ENCODE data around the gene GPC6. TPM values are rescaled to one million over a fixed set of nuclear protein-coding genes. Genes with fewer than 3 reads are reported as not detected.

GPC6 gene
- total RNA-seq, 1 experiment from 2014 or later, result 0.22 TPM

DNA sequence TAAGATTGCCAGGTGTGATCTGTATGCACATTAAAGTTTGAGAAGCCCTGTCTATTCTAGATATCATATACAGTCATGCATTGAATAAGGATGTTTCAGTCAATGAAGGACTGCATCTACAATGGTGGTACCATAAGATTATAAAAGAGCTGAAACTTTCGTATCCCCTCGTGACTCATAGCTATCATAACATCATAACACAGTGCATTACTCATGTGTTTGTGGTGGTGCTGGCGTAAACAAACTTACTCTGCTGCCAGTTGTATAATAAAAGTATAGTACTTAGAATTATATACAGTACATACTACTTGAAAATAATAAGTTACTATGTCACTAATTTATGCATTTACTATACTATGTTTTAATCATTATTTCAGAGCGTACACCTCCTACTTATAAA is 489.3 kb downstream of the GPC6 start:
- CTCF ChIA-PET, result no interaction called here
- Histone ChIP-seq H3K9me2 (ENCODE audit: insufficient read depth) (no peaks in the 10 kb centered on the region), H3K27ac (ENCODE audit: low read depth, low read length) (no peak overlapping the region), H2AFZ (ENCODE audit: low read depth, low read length, poor library complexity, severe bottlenecking) (no peak overlapping the region), H3K4me2 (ENCODE audit: low read length) (no peak overlapping the region), H3K27me3 (ENCODE audit: insufficient read depth, low read length) (no peaks in the 10 kb centered on the region), H3K4me3 (replicated peaks in 1 of 2; ENCODE audit: low read depth in 1 of 2, low read length in 2 of 2) (no peak overlapping the region), H3K9me3 (ENCODE audit: control insufficient read depth in 1 of 2, insufficient read depth in 1 of 2, low read depth in 1 of 2, low read length in 2 of 2) (peaks cover 3 to 26% of the 10 kb centered on the region in 2 experiments; a peak in 2 of 4 replicates), H4K20me1 (ENCODE audit: insufficient read depth) (no peaks in the 10 kb centered on the region), H3K79me2 (ENCODE audit: insufficient read depth, low read length) (no peaks in the 10 kb centered on the region), H3K36me3 (ENCODE audit: control insufficient read depth in 1 of 2, insufficient read depth in 2 of 2, low read length in 2 of 2) (no peaks in the 10 kb centered on the region), H3K4me1 (ENCODE audit: control insufficient read depth in 1 of 2, insufficient read depth in 2 of 2, low read length in 2 of 2) (no peaks in the 10 kb centered on the region), H3K9ac (ENCODE audit: low read length) (no peak overlapping the region)
- TF ChIP-seq, protein P1, sequence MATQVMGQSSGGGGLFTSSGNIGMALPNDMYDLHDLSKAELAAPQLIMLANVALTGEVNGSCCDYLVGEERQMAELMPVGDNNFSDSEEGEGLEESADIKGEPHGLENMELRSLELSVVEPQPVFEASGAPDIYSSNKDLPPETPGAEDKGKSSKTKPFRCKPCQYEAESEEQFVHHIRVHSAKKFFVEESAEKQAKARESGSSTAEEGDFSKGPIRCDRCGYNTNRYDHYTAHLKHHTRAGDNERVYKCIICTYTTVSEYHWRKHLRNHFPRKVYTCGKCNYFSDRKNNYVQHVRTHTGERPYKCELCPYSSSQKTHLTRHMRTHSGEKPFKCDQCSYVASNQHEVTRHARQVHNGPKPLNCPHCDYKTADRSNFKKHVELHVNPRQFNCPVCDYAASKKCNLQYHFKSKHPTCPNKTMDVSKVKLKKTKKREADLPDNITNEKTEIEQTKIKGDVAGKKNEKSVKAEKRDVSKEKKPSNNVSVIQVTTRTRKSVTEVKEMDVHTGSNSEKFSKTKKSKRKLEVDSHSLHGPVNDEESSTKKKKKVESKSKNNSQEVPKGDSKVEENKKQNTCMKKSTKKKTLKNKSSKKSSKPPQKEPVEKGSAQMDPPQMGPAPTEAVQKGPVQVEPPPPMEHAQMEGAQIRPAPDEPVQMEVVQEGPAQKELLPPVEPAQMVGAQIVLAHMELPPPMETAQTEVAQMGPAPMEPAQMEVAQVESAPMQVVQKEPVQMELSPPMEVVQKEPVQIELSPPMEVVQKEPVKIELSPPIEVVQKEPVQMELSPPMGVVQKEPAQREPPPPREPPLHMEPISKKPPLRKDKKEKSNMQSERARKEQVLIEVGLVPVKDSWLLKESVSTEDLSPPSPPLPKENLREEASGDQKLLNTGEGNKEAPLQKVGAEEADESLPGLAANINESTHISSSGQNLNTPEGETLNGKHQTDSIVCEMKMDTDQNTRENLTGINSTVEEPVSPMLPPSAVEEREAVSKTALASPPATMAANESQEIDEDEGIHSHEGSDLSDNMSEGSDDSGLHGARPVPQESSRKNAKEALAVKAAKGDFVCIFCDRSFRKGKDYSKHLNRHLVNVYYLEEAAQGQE (IDR thresholded peaks at IDR 0.05; ENCODE audit: low read depth), result no peak
- no peak for TF ChIP-seq CEBPB (IDR thresholded peaks at IDR 0.05; ENCODE audit: low read depth)
- no peak for TF ChIP-seq ELF1 (IDR thresholded peaks at IDR 0.05; ENCODE audit: borderline replicate concordance, low read depth)
- TF ChIP-seq POLR2A (IDR thresholded peaks at IDR 0.05; ENCODE audit: borderline replicate concordance, extremely low read depth, insufficient read depth, insufficient read length), result no peak
- TF ChIP-seq, protein P2, sequence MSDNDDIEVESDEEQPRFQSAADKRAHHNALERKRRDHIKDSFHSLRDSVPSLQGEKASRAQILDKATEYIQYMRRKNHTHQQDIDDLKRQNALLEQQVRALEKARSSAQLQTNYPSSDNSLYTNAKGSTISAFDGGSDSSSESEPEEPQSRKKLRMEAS (IDR thresholded peaks at IDR 0.05), result no peak
- TF ChIP-seq EGR1 (IDR thresholded peaks at IDR 0.05; ENCODE audit: low read depth), result no peak
- TF ChIP-seq FOSL1 (IDR thresholded peaks at IDR 0.05; ENCODE audit: low read depth), result no peak
- TF ChIP-seq, protein P3, sequence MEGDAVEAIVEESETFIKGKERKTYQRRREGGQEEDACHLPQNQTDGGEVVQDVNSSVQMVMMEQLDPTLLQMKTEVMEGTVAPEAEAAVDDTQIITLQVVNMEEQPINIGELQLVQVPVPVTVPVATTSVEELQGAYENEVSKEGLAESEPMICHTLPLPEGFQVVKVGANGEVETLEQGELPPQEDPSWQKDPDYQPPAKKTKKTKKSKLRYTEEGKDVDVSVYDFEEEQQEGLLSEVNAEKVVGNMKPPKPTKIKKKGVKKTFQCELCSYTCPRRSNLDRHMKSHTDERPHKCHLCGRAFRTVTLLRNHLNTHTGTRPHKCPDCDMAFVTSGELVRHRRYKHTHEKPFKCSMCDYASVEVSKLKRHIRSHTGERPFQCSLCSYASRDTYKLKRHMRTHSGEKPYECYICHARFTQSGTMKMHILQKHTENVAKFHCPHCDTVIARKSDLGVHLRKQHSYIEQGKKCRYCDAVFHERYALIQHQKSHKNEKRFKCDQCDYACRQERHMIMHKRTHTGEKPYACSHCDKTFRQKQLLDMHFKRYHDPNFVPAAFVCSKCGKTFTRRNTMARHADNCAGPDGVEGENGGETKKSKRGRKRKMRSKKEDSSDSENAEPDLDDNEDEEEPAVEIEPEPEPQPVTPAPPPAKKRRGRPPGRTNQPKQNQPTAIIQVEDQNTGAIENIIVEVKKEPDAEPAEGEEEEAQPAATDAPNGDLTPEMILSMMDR (IDR thresholded peaks at IDR 0.05 in 2 of 3, conservative IDR thresholded peaks at IDR 0.05 in 1 of 3; ENCODE audit: borderline replicate concordance in 1 of 3, insufficient read depth in 1 of 3, low read depth in 2 of 3, low read length in 2 of 3), result no peak
- TF ChIP-seq SP1 (IDR thresholded peaks at IDR 0.05; ENCODE audit: low read depth), result no peak
- no peak for TF ChIP-seq EZH2 (IDR thresholded peaks at IDR 0.05)
- TF ChIP-seq RAD21 (IDR thresholded peaks at IDR 0.05; ENCODE audit: low read depth), result no peak
- no peak for TF ChIP-seq ZNF274 (IDR thresholded peaks at IDR 0.05; ENCODE audit: low read depth, low read length)
- POLR2A ChIA-PET, result no interaction called here
- no TSS peak for BruUV-seq (replicated peaks)
- intact Hi-C loops (cut with micrococcal nuclease), result no loop called here
- ATAC-seq, result no peak
- no peak for DNase-seq (ENCODE audit: low read depth, low spot score)
- RAD21 ChIA-PET (ENCODE audit: low non-redundant PET in 1 of 2, low total read pairs in 2 of 2, uncharacterized antibody in 2 of 2, unreplicated experiment in 2 of 2), result no interaction called here
